HuH-7.5 (cell line): ENCODE measurements around the gene ADSS1.

Experiments used
- DNase-seq: peaks from one replicate; pipeline ENCODE4 v3.0.0; 2011; ENCODE audit warnings: low spot score

Gene ADSS1

DNA sequence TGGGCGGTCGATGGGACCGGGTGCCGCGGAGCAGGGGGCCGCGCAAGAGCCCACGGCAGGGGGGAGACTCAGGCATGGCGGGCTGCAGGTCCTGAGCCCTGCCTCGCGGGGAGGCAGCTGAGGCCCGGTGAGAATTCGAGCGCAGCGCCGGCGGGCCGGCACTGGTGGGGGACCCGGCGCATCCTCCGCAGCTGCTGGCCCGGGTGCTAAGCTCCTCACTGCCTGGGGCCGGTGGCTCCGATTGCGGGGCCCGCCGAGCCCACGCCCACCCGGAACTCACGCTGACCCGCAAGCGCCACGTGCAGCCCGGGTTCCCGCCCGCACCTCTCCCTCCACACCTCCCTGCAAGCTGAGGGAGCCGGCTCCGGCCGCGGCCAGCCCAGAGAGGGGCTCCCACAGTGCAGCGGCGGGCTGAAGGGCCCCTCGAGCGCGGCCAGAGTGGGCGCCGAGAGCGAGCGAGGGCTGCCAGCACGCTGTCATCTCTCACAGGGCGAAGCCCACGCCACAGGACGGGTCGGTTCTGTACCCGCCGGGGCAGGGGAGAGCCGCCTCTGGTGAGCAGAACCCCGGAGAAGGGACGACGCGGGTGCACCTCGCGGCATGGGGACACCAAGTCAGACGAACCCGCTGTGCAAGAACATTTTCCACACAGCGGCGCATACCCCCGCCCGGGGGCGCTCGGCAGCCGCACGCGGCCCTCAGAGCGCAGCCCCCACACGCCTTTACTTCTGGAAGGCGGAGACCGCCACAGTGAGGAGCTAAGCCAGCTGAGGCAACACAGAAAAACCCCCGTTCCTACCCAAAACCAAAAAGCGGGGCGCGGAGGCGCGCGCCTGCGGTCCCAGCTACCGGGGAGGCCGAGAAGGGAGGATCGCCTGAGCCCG lies 27.8 kb downstream of the ADSS1 start:
- DNase-seq: no peak

DNA sequence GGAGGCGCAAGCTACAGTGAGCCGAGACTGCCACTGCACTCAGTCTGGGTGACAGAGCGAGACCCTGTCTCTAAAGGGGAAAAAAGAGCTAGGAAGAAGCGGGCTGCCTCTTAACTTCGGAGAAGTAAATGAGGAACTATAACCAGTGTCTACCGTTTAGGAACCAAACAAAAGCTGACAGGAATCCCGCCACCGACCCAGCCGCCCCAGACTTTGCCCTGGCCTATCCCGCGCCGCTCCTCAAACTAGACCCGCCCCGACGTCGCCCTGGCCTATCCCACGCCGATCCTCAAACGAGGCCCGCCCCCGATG lies 28.4 kb downstream of the ADSS1 start:
- peak; percentile 94 for DNase-seq

DNA sequence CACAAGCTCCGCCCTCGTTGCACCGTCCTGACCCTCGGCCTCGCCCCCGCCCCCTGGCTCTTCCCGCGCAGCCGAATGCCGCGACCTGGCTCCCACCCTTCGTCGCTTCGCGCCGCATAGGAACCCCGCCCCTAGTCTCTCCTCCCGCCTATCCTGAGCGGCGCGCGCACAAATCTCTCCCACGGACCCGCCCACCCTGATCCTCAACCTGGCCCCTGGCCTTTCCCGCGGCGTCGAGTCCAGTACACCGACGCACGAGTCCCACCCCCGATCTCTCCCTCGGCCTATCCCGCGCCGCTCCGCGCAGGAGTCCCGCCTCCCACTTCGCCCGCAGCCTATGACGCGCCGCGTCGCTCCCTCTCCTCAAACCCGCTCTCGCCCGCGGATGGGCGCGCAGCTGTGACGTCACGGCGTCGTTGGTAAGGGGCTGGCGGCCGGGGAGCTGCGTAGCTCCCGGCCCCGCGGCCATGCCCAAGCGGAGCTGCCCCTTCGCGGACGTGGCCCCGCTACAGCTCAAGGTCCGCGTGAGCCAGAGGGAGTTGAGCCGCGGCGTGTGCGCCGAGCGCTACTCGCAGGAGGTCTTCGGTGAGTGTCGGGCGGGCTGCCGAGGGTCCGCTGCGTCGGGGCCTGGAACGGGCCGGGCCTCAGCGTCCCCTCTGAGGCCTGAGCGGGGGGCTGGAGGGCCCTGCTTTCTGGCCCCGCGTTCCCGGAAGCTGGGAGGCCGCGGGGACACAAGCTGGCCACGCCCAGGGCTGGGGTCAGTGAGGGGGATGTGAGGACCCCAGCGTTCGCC lies 28.9 kb downstream of the ADSS1 start, which contains the start of gene SIVA1:
Gene SIVA1, plus strand, starts transcription at position 413 of the 793 bp plus-strand sequence. Its CDS starts 55 bp downstream, at position 468.
- DNase-seq: peak; percentile 97

DNA sequence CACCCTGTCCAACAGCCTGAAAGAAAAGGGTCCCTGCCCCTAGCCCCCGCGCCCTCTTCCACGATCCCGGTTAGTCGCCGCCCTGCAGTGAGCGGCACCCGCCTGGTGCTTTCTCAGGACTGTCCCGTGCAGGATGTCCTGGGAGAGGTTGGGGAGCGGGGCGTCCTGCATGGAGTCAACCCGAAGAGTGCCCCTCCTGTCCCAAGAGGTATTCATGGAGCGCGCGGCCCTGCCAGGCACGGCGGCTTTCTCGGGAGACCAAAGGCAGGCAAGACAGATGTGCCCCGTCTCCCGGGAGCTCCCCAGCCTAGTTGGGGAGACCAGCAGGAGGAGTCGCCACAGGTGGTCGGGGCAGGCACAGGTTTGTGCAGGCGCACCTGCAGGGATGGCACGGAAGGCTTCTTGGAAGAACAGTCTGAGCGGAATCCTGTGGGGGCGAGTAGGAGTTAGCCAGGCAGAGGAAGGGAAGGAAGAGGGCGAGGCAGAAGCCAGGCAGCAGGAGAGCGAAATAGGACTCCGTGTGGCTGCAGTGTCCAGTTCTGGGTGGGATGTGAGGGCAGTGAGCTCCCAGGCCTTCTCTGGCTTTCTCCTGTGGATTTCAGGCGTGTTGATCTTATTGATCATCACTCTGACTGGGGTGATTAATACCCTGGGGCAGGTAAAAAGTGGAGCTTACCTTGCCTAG lies 29.6 kb downstream of the ADSS1 start:
- no peak for DNase-seq

DNA sequence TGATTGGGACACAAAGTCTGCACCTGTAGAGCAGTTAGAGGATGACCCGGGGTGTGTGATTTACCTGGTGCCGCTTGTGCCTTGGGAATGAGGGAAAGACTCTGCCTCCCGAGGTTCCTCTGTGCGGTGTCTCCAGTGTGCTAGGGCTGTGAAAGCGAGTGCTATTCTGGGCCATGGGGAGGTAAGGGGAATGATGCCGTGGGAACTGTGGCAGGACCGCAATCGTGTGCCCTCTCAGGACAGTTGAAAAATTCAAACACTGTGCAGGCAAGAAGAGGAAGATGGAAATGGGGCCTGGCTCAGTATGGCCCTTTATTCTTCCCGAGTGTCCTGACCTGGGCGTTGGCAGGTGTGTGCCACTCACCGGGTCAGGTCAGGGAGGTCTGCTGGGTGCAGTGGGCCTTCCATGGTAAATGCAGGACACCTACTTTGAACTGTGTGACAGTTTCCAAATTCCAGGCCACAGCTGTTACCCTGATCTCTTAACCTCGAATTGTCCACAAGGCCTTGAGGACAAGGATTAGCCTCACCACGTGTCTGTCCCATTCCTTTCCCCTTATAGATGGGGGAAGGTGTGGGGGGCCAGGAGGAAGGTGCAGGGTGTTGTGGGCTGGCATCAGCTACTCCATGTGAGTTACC lies 30.3 kb downstream of the ADSS1 start:
- no peak for DNase-seq

DNA sequence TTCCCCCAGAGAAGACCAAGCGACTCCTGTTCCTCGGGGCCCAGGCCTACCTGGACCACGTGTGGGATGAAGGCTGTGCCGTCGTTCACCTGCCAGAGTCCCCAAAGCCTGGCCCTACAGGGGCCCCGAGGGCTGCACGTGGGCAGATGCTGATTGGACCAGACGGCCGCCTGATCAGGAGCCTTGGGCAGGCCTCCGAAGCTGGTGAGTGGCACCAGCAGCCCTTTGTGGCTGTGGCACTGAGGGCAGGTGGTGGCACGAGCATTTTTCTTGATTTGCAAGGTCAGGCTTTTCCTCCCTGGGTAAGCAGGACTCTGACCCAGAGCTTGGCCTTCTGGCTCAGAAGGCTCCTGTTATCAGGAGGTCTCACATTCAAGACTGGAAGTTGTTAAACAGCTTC lies 31.6 kb downstream of the ADSS1 start:
- DNase-seq: no peak

DNA sequence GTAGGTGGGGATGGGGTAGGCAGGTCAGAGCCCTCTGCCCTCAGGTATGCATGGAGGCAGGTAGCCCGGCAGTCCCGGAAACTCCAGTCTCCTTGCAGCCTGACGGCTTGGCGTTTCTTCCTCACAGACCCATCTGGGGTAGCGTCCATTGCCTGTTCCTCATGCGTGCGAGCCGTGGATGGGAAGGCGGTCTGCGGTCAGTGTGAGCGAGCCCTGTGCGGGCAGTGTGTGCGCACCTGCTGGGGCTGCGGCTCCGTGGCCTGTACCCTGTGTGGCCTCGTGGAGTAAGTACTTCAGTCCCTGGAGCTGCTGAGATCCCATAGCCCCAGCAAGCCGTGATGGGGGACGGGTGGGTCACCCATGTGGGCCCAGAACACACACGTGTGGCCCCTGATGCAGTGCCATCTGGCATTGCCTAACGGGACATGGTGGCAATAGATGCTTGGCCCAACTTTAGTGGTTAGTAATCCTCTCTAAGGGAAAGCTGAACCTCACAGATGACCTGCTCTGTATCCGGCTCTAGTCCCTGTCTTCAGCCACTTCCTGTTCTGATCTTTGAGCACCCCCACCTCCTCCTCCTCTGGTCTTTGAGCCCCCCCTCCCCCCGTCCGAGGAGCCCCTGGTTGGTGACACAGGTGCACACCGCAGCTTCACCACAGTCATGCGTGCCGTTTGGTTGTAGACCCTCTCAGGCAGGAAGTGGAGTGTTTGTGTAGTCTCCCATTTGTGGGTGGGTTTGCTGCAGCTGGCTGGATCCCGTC lies 32.6 kb downstream of the ADSS1 start:
- no peak for DNase-seq

GRCh38 chr14:104757238-104757585 lies 33.2 kb downstream of the ADSS1 start:
- no peak for DNase-seq

DNA sequence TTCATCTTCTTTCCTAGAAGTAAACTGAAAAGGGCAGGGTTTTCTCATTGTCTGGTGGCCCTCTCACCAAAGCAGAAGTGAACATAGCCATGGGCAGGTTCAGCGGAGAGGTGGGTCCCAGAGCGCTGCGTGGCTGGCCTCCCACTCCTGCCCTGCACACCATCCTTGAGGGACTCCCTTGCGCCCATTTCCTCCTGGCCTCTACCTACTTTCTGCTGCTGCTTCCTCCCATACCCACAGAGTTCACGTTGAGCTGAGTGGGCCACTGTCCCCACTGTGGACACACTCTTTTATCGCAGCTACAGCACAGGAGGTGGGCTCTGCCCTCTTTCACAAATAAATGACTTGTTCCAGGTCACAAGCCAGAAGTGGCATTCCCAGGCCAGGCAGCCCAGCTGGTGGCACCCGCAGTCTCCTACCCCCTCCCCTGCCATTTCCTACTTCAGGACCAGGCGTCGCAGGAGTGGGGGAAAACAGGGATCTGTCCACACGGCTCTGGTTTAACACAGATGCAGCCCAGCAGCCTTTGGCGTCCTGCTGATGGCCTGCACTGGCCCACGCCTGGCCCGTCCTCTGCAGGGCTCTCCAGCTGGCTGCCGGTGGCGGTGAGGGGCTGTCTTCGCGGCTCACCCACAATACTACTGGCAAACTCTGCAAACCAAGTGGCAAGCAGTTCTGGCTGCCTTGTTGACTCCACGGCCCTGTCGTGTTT lies 33.8 kb downstream of the ADSS1 start:
- no peak for DNase-seq

DNA sequence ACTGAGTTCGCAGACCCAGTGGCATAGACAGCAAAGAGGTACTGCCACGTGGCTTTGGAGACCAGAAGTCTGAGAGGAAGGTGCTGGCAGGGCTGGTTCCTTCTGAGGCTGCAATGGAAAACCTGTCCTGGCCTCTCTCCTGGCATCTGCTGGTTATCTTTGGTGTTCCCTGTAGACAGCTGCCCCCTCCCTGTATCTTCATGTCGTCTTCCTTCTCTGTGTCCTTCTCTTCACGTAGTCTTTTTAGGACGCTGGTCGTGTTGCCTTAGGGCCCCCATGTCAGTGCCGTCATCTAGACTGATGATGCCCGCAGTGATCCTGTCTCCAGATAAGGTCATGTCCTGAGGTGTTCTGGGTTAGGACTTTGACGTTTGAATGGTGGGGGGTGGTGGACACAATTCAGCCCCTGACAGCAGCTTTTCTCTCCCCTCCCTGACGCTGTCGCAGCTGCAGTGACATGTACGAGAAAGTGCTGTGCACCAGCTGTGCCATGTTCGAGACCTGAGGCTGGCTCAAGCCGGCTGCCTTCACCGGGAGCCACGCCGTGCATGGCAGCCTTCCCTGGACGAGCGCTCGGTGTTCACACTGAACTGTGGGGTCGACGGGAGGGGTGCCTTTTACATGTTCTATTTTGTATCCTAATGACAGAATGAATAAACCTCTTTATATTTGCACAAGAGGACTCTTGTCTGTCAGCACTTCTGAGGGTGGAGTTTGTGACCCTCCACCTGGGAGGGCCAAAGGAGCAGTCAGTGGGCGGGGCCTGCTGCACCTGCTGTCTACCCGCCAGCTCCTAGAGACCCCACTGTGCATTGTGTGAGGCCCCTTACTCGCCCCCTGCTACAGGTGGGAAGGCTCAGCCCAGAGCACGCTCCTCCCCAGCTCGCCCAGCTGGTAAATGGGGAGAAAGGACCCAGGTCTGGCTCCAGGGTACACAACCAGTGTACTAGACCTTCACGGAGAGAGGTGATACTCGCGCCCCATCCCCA lies 35.2 kb downstream of the ADSS1 start:
- DNase-seq: no peak

DNA sequence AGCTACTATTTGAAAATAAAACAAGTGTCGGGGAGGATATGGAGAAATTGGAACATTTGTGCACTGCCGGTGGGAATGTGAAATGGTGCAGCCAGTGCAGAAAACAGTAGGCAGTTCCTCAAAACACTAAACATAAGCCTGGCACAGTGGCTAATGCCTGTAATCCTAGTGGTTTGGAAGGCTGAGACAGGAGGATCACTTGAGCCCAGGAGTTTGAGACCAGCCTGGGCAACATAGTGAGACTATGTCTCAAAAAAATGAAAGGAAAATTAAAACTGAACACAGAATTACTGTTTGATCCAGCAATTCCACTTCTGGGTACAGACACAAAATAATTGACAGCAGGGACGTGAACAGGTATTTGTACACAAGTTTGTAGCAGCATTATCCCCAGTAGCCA lies 41.5 kb downstream of the ADSS1 start:
- no peak for DNase-seq

- no peak for DNase-seq
Measured at GRCh38 chr14:104766256-104766862, 42.3 kb downstream of the ADSS1 start.

GRCh38 chr14:104766863-104767633 lies 43.0 kb downstream of the ADSS1 start:
- DNase-seq: no peak

GRCh38 chr14:104767634-104767918 lies 43.5 kb downstream of the ADSS1 start:
- no peak for DNase-seq

DNA sequence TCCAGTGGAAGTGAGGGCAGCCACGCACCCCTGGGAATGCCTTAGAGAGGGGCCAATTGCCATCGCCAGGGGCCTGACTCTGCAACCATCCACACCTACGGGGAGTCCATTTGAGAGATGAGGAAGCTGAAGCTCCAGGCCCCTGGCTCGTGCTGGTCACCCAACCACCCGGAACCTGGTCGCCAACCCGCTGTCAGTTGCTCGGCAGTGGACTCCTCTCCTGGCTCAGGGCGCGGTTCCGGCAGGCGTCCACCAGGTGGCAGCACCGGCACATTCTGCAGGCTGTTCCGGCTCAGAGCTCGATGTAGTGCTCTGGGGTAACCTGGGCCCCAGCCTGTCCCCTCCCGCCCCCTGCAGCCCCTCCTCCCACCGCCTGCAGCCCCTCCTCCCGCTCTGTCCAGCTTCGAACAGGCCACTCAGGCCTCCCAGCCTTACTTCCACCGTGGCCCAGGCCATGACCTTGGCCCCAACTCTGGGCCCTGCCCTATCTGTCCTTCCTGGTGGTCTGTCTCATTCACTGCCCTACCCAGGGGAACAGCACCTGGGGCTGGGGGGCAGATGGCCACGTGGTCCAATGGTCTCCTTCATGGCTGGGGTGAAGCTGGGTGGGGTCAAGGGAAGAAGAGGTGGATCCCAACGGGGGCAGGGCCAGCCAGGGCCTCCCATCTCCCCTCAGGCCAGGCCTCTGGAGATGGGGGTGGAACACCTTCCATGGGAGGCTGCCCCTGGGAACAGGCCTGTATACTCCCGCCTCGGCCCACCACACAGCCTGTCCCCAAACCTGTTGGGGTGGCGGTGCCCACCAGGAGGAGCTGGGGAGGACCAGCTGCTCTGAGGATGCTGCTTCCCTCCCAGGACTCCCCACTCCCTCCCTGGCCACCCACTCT lies 44.7 kb downstream of the ADSS1 start:
- DNase-seq: peak; percentile 79

DNA sequence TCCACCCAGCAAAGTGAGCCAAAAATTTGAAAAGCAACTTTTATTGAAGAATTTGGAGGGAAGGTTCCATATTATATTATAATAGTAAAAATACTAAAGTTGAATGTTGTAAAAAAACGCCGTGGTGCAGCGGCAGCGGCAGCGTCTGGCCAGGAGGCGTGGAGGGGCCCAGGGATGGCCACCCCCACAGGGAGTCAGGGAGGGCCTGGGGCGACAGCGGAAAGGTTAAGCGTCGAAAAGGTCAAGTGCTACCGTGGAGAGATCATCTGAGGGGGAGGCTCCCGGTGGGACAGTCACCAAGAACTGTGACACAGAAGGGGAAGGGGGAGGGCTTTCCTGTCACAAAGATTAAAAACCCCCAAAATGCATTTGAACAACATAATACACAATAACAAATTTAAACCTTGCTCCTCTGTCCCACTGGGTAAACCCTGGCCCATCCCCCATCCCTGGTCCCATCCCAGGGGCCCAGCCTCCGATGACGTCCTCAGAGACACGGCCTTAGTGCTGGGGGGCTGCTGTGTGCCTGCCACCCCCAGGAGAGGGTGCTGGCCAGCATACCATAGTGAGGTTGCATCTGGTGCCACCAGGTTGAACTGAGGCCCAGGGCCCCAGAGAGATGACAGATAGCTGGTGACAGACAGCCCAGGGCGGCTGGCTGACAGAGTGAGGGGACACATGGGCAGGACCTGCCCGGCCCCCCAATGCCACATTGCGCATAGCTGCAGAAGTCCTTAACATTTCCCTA lies 45.5 kb downstream of the ADSS1 start:
- DNase-seq: no peak

DNA sequence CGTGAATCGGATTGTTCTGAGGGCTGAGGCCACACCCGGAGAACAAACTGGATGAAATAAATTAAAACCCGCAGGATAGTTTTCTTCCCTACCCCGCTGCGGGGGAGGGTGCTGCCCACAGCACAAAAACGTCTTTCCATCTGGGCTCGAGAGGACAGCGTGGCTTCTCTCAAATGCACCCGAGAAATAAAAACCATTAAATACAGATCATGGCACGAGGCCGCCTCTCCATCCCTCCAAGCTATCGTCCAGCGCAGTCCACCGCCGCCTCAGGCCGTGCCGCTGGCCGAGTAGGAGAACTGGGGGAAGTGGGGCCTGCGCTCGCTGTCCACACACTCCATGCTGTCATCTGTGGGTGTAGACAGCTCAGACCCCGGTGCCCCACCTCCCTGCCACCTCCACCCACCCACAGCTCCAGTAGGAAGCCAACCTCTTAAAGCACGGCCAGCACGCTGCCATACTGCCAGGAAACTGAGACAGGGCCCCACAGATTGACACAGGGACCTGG lies 46.1 kb downstream of the ADSS1 start:
- DNase-seq: no peak
